Measurements from ENCODE around the gene SLC23A3.

The SLC23A3 gene, protein sequence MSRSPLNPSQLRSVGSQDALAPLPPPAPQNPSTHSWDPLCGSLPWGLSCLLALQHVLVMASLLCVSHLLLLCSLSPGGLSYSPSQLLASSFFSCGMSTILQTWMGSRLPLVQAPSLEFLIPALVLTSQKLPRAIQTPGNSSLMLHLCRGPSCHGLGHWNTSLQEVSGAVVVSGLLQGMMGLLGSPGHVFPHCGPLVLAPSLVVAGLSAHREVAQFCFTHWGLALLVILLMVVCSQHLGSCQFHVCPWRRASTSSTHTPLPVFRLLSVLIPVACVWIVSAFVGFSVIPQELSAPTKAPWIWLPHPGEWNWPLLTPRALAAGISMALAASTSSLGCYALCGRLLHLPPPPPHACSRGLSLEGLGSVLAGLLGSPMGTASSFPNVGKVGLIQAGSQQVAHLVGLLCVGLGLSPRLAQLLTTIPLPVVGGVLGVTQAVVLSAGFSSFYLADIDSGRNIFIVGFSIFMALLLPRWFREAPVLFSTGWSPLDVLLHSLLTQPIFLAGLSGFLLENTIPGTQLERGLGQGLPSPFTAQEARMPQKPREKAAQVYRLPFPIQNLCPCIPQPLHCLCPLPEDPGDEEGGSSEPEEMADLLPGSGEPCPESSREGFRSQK

GRCh38 chr2:219169930-219170654 is at the start of gene SLC23A3:
Gene SLC23A3 (minus strand): TSS chr2:219170029. CDS start chr2:219169984, 45 bp downstream.
- peaks cover 6% of the 10 kb centered on the region for H3K4me1 ChIP-seq (ENCODE audit: control insufficient read depth, insufficient read depth, low read length)
- no peak within 1 kb of the TSS for H3K4me3 ChIP-seq (ENCODE audit: low read length)
- H3K36me3 ChIP-seq (ENCODE audit: control insufficient read depth, insufficient read depth, low read length): peaks cover 14% of the 10 kb centered on the region
- no peak within 1 kb of the TSS for H3K9ac ChIP-seq (ENCODE audit: low read length)
- H3K9me3 ChIP-seq (ENCODE audit: control insufficient read depth, low read length): no peaks in the 10 kb centered on the region
- no peaks in the 10 kb centered on the region for H3K27me3 ChIP-seq (ENCODE audit: control insufficient read depth, insufficient read depth, low read length)

DNA sequence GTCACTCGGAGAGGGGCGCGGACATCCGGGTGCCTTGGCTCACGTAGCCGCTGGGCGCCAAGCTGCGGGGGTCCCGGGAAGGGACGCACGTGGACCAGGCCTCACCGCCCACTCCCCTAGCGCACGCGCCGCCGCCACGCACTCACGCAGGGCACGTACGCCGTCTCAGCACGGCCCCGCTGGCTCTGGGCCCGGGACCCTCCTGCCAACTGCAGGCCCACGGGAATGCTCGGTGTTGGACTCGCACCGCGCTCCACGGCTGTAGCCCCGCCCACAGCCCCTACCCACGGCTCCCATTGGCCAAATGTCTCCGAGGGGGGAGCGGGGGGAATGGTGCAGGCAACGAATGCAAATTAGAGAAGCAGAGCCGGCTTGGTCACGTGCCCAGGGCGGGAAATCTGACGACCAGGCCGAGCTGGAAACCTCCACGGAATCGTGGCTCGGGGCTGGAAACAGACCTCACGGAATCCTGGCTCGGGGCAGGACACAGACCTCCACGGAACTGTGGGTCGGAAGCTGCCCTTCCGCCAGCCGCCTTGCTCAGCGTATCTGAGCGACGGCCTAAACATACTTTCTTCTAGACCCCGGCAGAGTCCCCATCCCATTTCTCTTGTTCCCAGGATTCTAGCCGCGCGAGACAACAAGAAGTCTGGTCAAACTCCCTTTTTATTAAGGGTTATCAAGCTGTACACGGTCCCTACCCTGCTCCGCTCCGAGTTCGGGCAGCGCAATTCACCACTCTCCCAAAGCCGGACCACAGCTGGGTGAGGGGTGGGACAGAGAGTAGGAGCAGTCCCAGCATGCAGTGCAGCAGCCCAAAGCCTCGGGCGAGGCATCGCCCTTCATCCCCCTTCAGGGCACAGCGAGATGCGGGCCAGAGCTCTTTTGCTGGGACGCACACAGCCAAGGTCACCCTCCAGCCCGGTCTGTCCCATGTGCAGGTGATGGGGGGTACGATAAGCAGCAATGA is 49.2 kb upstream of the SLC23A3 start, which contains the start of gene ABCB6:
TSS of gene ABCB6 (minus strand) at position 227 of the 970 bp plus-strand sequence. CDS start 285 bp downstream, outside the sequence.
- H3K9me3 ChIP-seq (ENCODE audit: control insufficient read depth, low read length): no peaks in the 10 kb centered on the region
- H3K4me1 ChIP-seq (ENCODE audit: control insufficient read depth, insufficient read depth, low read length): peaks cover 33% of the 10 kb centered on the region
- peak within 1 kb of the TSS; percentile 49 for H3K9ac ChIP-seq (ENCODE audit: low read length)
- H3K27me3 ChIP-seq (ENCODE audit: control insufficient read depth, insufficient read depth, low read length): no peaks in the 10 kb centered on the region
- H3K4me3 ChIP-seq (ENCODE audit: low read length): peak within 1 kb of the TSS; percentile 28
- peaks cover 18% of the 10 kb centered on the region for H3K36me3 ChIP-seq (ENCODE audit: control insufficient read depth, insufficient read depth, low read length)

DNA sequence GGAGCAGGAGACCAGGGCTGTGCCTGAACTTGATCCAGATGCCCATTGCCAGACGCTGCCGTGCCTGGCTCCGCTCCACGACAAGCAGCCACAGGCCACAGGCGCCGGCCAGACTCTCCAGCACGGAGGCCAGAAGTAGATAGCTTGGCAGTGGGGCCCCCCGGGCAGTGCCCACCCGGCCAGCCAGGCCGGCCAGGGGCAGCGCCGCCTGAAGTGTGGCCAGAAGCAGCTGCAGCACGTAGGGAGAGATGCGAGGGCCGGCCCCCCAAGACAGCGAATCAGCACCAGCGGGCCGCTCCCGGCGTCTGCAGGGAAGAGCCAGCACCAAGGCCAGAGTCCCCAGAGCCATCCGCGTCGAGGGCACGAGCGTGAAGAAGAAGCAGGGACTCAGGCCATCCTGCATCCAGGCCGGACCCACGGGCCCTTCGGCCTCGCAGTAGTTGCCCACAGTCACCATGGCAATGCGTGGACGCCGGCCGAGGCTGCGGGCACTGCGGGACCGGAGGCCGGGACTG is 48.4 kb upstream of the SLC23A3 start:
- Histone ChIP-seq H3K4me3 (ENCODE audit: low read length) (peak overlapping the region; percentile 28), H3K9ac (ENCODE audit: low read length) (peak overlapping the region; percentile 49), H3K9me3 (ENCODE audit: control insufficient read depth, low read length) (no peaks in the 10 kb centered on the region), H3K36me3 (ENCODE audit: control insufficient read depth, insufficient read depth, low read length) (peaks cover 10% of the 10 kb centered on the region), H3K4me1 (ENCODE audit: control insufficient read depth, insufficient read depth, low read length) (peaks cover 33% of the 10 kb centered on the region), H3K27me3 (ENCODE audit: control insufficient read depth, insufficient read depth, low read length) (no peaks in the 10 kb centered on the region)

DNA sequence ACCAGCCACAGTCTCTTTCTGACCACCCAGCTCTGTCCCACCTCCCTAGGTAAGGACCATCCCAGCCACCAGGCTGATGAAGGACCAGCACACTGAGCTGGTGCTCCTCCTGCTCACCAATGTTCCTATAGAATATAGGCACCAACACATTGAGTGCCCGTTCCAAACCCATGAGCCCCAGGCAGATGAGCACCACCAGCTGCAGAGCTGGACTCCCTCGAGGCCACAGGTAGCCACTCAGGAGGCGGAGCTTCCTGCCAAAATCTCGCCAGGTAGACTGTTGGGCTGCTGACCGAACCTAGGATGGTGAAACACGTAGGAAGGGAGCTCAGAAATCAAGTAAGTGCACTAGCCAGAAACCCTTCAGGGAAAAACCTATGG is 46.7 kb upstream of the SLC23A3 start:
- peaks cover 8% of the 10 kb centered on the region for H3K36me3 ChIP-seq (ENCODE audit: control insufficient read depth, insufficient read depth, low read length)
- peaks cover 33% of the 10 kb centered on the region for H3K4me1 ChIP-seq (ENCODE audit: control insufficient read depth, insufficient read depth, low read length)
- no peak overlapping the region for H3K9ac ChIP-seq (ENCODE audit: low read length)
- H3K9me3 ChIP-seq (ENCODE audit: control insufficient read depth, low read length): no peaks in the 10 kb centered on the region
- H3K27me3 ChIP-seq (ENCODE audit: control insufficient read depth, insufficient read depth, low read length): no peaks in the 10 kb centered on the region
- H3K4me3 ChIP-seq (ENCODE audit: low read length): no peak overlapping the region

DNA sequence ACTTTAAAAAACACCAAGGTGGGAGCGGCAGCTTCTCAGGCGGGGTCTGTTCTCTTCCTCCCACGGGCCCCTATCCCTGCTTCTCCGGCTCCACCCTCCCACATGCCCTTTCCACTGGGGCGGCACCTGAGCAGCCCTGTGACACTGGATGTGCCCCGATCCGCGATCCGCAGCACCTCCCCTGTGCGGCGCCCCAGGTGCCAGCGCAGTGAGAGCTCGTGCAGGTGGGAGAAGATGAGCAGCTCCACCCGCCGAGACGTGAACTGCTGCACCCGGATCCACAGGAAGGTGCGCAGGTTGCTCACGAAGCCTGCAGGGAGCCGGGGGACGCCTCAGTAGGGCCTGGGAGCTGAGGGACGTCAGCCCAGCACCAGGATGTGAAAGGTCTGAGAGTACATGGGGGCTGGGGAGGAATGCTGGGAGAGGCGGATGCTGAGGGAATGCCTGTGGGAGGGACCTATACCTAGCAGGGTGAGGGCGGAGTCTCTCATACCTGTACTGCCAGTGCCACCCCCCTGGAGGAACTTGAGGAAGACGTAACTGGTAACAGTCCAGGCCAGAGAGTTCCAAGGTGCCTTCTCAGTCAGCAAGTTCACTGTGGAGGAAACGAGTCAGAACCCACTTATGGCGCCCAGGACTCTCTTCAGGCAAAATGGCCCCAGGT is 46.2 kb upstream of the SLC23A3 start:
- Histone ChIP-seq H3K4me3 (ENCODE audit: low read length) (no peak overlapping the region), H3K4me1 (ENCODE audit: control insufficient read depth, insufficient read depth, low read length) (peaks cover 33% of the 10 kb centered on the region), H3K36me3 (ENCODE audit: control insufficient read depth, insufficient read depth, low read length) (peaks cover 8% of the 10 kb centered on the region), H3K9me3 (ENCODE audit: control insufficient read depth, low read length) (no peaks in the 10 kb centered on the region), H3K9ac (ENCODE audit: low read length) (no peak overlapping the region), H3K27me3 (ENCODE audit: control insufficient read depth, insufficient read depth, low read length) (no peaks in the 10 kb centered on the region)

DNA sequence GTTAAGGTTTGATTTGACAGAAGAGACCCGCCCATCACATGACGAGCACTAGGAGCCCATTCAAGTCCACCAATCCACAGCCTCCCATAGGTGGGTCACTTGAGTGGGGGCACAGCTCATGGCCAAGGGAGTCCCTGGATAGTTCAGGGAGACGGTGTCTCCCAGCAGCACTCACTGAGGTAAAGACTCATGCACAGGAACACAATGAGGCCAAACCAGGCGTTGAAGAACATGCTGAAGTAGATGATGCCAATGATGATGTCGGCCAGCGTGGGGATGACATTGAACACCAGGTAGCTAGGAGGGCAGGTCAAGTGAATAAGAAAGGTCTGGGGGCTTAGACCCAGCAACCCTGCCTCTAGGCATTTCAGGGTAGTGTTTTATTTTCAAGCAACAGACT is 45.0 kb upstream of the SLC23A3 start:
- no peak overlapping the region for H3K4me3 ChIP-seq (ENCODE audit: low read length)
- H3K27me3 ChIP-seq (ENCODE audit: control insufficient read depth, insufficient read depth, low read length): no peaks in the 10 kb centered on the region
- H3K4me1 ChIP-seq (ENCODE audit: control insufficient read depth, insufficient read depth, low read length): peaks cover 32% of the 10 kb centered on the region
- H3K9me3 ChIP-seq (ENCODE audit: control insufficient read depth, low read length): no peaks in the 10 kb centered on the region
- H3K9ac ChIP-seq (ENCODE audit: low read length): no peak overlapping the region
- peaks cover under 1% of the 10 kb centered on the region for H3K36me3 ChIP-seq (ENCODE audit: control insufficient read depth, insufficient read depth, low read length)

DNA sequence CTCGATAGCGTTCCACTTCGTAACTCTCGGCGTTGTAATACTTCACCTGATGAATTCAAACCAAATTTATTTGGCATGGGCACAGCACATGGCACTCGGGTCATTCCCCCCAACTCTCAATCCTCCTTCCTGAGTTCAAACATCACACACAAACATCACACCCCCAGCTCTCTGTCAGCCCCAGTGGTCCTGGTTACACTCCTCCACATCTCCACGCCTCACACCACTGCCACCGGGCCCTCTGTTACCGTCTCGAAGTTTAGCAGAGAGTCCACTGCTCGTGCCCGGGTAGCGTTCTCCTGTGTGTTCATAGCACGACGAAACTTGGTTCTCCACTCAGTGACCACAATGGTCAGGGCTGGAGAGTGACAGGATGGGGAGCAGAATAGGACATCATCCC is 44.3 kb upstream of the SLC23A3 start:
- H3K4me1 ChIP-seq (ENCODE audit: control insufficient read depth, insufficient read depth, low read length): peaks cover 26% of the 10 kb centered on the region
- H3K9ac ChIP-seq (ENCODE audit: low read length): no peak overlapping the region
- H3K4me3 ChIP-seq (ENCODE audit: low read length): no peak overlapping the region
- H3K27me3 ChIP-seq (ENCODE audit: control insufficient read depth, insufficient read depth, low read length): no peaks in the 10 kb centered on the region
- no peaks in the 10 kb centered on the region for H3K9me3 ChIP-seq (ENCODE audit: control insufficient read depth, low read length)
- H3K36me3 ChIP-seq (ENCODE audit: control insufficient read depth, insufficient read depth, low read length): peaks cover 2% of the 10 kb centered on the region

- Histone ChIP-seq H3K9me3 (ENCODE audit: control insufficient read depth, low read length) (no peaks in the 10 kb centered on the region), H3K4me3 (ENCODE audit: low read length) (no peak overlapping the region), H3K36me3 (ENCODE audit: control insufficient read depth, insufficient read depth, low read length) (peaks cover 6% of the 10 kb centered on the region), H3K27me3 (ENCODE audit: control insufficient read depth, insufficient read depth, low read length) (no peaks in the 10 kb centered on the region), H3K9ac (ENCODE audit: low read length) (no peak overlapping the region), H3K4me1 (ENCODE audit: control insufficient read depth, insufficient read depth, low read length) (peaks cover 23% of the 10 kb centered on the region)
These were observed 43.8 kb upstream of the SLC23A3 start for GRCh38 chr2:219213486-219214071.

DNA sequence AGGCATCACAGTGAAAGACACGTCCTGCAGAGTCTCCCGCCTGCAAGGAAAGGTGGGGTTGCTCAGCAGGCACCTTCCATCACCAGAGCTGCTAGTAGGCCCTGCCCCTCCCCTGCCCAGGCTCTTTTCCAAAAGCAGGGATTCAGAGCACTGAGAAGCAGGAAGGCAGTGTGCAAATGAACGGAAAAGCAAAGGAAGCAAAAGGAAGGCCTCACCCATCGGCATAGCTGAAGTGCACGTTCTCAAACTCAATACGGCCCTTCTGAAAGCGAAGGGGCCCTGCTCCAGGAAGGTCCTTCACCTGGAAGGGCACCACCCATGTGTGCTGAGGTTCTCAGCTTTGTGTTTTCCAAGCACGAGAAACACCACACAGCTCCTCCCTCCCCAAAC is 43.2 kb upstream of the SLC23A3 start:
- Histone ChIP-seq H3K9me3 (ENCODE audit: control insufficient read depth, low read length) (no peaks in the 10 kb centered on the region), H3K4me1 (ENCODE audit: control insufficient read depth, insufficient read depth, low read length) (peaks cover 23% of the 10 kb centered on the region), H3K9ac (ENCODE audit: low read length) (no peak overlapping the region), H3K36me3 (ENCODE audit: control insufficient read depth, insufficient read depth, low read length) (peaks cover 6% of the 10 kb centered on the region), H3K27me3 (ENCODE audit: control insufficient read depth, insufficient read depth, low read length) (no peaks in the 10 kb centered on the region), H3K4me3 (ENCODE audit: low read length) (no peak overlapping the region)

DNA sequence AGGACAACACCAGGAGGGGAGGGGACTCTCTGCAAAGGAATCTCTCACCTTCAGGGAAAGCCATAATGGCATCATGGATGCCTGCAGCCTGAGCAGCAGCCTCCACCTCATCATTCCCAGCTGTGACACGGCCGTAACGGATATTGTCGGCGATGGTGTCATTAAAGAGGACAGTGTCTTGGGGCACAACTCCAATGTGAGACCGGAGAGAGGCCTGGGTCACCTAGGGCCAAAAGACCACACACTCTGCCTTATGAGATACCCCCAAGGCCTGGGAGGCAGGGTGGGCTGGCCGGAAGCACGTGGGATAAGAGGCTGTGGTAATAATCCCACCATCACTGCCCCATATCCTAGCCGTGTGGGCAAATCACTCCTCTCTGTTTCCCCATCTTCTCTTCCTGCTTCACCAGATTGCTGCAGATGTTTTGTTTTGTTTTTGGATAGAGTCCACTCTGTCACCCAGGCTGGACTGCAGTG is 41.1 kb upstream of the SLC23A3 start:
- Histone ChIP-seq H3K4me1 (ENCODE audit: control insufficient read depth, insufficient read depth, low read length) (peaks cover 19% of the 10 kb centered on the region), H3K36me3 (ENCODE audit: control insufficient read depth, insufficient read depth, low read length) (peaks cover 6% of the 10 kb centered on the region), H3K9ac (ENCODE audit: low read length) (no peak overlapping the region), H3K27me3 (ENCODE audit: control insufficient read depth, insufficient read depth, low read length) (no peaks in the 10 kb centered on the region), H3K9me3 (ENCODE audit: control insufficient read depth, low read length) (no peaks in the 10 kb centered on the region), H3K4me3 (ENCODE audit: low read length) (no peak overlapping the region)

Data from mucosa of stomach (tissue), 1 donor.